NCI-H2227 (cell line): Measurements from ENCODE around the gene ARPIN.

Experiments
- DNase-seq: peaks from one replicate; lab custom pipeline; 2025; ENCODE audit not compliant: unreplicated experiment; lab: John Stamatoyannopoulos, UW

Gene ARPIN

DNA sequence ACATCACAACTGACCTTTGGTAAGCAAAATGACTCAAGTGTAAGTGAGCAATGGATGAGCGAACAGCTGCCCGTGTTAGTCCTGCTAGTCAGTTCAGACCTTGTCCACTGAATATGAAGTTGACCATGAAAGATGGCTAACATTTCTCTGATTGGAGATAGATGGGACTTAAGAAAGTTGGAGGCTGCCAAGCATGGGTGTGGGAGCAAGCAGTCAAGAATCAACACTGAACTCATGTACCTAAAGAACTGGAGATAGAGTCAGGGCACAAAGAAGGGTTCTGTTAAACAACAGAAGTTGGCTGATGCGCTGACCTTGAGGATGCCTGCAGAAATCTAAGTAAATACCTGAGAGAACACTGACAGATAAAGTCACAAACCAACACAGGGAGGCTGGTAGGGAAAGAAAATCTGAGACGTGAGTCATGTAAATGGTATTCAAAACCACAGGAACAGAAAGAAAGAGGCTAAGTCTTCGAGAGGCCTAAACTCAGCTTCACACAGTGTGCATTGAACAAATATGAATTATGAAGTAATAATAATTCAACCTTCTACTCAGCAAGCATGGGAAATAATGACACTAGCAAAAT is 67.4 kb downstream of the ARPIN start:
- DNase-seq, result no peak
